ENCODE measurements around the gene LSM6.
A peak's percentile ranks its signal among the peaks of the same experiment; 100 is the strongest.

Gene LSM6

DNA sequence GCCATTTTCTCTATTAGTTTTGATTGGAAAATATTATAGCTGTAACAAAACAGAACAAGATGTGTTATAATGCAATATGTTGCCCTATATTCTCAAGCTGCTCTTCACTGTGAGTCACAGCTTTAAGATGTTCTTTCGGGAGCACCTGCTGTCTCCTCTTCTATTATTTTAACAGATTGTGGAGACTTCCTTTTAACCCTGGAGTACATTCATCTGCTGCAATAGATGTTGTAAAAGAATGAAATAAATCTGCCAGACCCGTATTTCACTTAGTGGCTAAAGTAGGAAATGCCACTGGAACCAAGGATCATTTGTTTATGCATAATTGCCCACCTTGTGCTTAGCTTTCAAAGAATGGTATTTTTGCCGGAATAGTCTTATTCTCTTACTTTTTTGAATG is 11.1 kb downstream of the LSM6 start:
- DNase-seq (ENCODE audit: low read depth) = no peak

DNA sequence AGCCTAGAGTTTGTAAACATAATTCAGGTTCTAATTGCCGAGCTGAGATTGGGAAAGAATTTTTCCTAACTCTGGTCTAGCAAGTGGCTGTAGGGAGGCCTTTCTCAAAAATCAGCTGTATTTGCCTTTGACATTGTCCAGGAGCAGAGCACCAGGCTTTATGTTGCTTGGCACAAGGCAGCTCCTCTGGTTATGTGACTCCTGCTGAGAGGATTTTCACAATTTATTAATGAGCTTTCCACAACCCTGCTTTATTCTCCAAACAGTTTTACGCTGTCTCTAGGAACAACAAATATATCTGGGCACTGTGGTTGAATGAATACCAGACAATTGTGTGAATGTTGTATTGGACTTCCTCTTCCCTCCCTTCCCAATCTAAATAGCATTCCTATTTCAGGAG is 14.9 kb downstream of the LSM6 start:
- no peak for DNase-seq (ENCODE audit: low read depth)

DNA sequence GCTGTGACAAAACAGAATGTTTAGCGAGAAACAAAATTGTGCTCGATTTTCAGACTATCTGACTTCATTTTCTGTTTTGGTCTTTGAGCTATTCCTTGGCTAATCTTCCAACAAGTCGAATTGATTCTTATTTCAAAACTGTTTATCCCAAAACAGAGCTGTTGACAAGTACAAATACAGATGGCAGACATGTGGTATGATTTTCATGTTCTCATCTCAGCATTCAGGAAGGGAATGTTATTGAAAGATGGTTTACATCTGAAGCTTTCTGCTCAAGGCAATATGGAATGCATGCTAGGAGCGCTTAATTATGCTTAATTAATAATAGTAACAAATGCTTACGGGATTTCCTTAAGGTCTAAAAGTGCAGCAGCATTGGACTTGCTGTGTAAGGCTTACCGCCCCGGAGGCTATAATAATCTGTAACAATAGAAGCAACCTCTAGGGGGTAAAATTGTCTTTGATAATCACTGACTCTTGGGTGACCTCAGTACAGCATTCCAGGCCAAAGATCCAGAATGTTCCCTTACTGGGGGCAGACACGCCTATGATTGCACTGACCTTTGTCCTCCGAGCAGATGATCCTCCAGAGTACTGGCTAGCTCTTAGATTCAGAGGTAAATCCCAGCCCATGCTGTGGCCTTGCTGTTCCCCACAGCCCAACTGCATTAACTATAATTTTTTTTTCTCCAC is 16.4 kb downstream of the LSM6 start:
- no peak for DNase-seq (ENCODE audit: low read depth)

DNA sequence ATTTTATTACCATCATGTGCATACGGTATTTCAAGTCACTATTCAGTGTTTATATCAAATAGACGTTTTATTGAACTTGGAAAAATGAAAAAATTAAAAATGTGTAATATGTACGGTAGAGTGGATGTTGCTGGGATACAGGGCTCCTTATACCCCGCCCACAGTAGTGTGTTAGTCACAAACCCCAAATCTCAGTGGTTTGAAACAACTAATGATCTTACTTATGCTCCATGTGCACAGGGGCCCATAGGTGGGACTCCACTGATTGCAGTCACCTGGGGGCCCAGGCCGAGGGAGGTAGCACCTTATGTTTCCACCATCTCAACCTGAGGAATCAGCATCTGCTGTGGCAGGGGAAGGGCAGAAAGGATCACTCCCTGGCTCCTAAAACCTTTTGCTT is 18.1 kb downstream of the LSM6 start:
- no peak for DNase-seq (ENCODE audit: low read depth)

- DNase-seq (ENCODE audit: low read depth) = no peak
Observed at GRCh38 chr4:146194212-146194611, 18.7 kb downstream of the LSM6 start.

- DNase-seq (ENCODE audit: low read depth) = no peak
Observed at GRCh38 chr4:146202665-146203064, 27.1 kb downstream of the LSM6 start.

DNA sequence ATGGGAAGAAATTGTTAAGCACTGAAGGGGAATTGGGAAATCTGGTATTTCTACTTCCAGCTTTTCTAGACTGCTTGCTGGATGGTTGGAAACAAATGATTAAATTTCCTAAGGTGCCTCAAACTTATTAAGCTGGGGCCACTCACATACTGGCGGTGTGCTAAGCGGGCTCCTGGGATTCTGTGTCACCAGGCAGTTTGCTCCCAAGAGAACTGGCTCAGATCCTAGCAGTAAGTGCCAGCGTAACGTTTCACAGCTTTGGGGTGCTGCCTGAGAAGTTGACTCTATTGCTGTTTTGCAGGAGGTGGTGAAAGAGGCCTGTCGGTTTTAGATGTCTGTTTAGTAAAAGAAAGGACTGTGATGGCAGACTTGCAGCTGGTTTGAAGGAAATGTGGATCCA is 31.9 kb downstream of the LSM6 start:
- no peak for DNase-seq (ENCODE audit: low read depth)

DNA sequence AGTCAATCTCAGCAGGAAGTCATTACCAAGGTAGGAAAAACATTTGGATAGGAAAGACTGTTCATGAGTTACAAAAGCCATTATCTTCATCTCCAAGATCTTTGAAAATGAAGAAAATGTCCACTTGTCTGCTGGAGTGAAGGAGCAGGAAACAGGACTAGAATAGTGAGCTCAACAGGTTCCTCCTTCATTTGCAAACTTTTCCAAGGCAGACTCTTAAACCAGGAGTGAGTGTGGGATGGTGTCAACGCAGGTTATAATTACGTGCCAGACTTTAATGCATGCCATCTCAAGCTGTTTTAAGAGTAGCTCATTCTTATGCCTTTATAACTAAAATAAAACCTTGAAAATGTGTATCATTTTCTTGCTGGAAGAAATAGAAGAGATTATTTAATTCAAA is 35.4 kb downstream of the LSM6 start:
- DNase-seq (ENCODE audit: low read depth) = no peak

- no peak for DNase-seq (ENCODE audit: low read depth)
Observed at GRCh38 chr4:146211440-146211839, 35.9 kb downstream of the LSM6 start.

DNA sequence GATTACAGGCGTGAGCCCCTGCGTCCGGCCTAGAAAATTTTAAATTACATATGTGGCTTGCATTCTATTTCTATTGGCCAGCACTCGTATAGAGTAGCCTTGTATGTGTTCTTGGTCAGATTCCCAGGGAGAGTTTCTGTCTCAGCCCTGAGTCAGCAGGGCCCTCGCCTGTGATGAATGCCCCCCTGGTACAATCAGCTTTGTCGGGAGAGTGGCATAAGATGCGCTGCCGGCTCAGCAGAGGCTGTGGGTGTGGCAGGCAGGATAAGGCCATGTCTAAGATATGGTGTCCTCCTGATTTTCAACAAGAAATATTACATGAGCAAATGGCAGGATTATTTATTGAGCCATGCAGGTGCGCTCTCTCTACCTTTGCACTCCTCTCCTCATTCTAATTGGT is 37.3 kb downstream of the LSM6 start:
- DNase-seq (ENCODE audit: low read depth) = no peak

DNA sequence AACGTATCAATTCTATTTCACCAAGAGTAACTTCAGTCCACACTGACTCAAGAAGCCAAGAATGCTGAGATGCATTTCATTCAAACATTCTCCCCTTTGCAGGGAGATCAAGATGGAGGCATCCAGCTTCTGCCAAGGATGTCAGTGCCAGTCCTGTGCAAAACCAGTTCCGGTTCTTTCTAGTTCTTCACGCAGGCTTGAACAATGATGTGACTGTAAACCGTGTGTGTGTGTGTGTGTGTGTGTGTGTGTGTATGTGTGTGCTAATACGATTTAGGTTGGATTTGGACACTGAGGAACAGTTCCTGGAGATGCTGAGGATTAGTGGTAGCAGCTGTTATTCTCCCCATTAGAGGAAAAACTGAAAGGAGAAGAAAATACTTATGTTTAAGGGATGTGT is 38.7 kb downstream of the LSM6 start, which contains the start of gene REELD1:
TSS of gene REELD1 (plus strand) at position 301 of the 400 bp plus-strand sequence. CDS start 2,415 bp downstream, outside the sequence.
- DNase-seq (ENCODE audit: low read depth) = no peak

DNA sequence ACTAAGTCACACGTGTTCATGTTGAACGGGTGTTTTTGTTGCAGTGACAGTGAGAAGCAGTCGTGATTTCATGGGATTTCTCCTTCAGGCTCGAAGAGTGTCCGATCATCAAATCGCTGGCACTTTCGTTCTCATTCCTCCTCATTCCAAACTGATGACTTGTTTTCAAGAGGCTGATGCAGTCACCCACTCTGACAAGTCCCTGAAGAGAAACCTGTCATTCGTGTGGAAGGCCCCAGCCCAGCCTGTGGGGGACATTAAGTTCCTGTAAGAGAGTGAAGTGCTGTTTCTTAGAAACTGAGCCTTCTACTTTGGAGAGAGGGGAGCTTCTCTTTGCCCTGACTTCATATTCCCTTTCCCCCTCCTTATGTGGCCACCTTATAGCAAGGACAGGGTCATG is 46.8 kb downstream of the LSM6 start:
- DNase-seq (ENCODE audit: low read depth) = peak; percentile 37

- no peak for DNase-seq (ENCODE audit: low read depth)
Observed at GRCh38 chr4:146224326-146224966, 48.9 kb downstream of the LSM6 start.

DNA sequence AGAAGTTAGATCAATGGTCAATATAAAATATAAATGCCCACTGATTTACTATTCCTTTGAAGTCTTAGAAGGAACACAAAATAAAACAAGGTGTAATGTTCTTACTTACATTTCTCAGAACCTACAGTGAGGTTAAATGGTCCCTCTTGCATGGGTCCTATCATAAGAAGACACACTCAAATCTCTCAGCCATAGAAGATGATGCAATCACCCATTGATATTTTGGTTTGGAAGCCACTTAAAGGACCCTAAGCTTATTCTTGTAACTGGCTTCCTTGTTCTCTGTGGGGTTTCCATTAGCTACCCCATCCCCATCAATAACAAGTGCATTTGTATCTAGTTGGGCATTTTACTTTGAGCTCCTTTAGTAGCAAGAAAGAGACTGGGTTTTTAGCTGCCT is 53.9 kb downstream of the LSM6 start:
- no peak for DNase-seq (ENCODE audit: low read depth)

DNA sequence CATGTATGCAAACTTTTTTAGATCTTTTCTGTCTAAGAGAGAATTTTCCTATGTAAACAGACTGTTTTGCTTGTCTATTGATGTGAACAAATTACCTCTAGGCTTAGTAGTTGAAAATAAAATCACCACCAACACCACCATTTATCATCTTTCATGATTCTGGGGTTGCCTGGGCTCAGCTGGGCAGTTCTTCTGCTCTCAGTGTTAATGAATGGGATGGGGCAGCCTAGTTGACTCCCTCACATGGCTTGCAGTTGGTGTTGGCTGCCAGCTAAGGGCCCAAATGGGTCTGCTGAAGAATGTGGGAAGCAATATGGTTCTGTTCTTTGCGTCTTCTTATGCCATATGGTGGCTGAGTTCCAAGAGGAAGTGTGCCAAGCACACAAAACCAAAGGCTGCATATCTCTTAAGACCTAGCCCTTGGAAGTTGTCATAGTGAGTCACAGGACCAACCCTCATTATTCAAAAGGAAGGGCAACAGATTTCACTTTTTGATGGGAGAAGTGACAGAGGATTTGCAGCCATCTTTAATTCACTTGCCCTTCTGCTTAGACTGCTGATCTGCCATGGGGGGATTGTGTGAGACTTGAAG is 56.7 kb downstream of the LSM6 start:
- no peak for DNase-seq (ENCODE audit: low read depth)

DNA sequence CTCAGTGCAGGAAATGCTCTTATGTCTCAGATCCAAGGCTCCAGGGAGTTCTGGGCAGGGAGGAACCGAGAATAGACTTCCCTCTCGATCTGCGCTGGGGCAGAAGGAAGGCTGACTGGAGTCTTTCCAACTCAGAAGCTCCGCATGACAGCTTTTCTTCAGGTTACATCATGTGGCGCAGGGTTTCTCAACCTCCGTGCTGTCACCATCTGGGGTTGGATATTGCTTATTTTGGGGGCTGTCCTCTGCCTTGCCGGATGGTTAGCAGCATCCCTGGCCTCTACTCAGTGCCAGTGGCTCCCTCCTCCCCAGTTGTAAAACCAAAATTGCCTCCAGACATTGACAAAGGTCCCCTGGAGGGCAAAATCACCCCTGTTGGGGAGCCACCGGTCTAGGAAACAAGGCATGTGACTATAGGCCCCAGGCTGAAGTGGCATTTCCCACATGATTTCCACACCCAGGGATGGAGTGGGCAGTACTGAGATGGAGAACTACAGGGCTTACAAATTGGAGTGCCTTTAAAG is 60.2 kb downstream of the LSM6 start:
- DNase-seq (ENCODE audit: low read depth) = no peak

DNA sequence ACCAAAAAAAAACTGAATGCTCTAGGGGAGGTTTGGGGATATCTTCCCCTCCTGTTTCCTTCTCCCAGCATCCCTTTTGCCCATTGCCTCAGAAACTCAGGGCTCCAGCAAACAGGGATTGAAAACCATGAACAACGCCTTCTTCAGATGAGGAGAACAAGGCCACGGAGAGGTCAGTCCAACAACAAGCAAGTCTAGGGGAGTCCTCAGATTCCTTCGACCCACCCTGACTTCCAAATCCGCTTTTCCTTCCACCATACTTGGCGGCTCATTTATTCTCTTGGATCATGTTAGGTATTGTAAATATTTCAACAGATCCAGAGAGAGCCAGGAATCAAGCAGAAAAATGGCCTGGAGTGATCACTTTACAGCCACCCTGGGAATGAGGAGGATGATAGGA is 60.7 kb downstream of the LSM6 start:
- DNase-seq (ENCODE audit: low read depth) = no peak

DNA sequence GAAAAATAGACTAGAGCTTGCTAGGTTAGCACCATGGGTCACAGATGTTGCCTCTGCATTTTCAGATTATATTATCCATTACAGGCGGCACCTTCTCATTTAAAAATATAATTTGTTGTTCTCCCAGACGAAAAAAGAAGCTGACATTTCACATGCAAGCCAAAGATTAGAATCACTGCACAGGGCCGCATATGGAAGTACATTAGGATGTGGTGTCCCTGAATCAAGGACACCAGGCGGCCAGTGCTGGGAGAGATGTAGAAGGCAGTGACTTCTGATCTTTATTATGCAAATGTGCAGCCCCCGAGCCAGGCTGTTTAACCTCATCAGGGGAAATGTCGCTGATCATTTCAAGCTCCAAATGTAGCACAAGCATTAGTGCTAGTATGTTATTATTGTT is 61.6 kb downstream of the LSM6 start:
- DNase-seq (ENCODE audit: low read depth) = no peak

DNA sequence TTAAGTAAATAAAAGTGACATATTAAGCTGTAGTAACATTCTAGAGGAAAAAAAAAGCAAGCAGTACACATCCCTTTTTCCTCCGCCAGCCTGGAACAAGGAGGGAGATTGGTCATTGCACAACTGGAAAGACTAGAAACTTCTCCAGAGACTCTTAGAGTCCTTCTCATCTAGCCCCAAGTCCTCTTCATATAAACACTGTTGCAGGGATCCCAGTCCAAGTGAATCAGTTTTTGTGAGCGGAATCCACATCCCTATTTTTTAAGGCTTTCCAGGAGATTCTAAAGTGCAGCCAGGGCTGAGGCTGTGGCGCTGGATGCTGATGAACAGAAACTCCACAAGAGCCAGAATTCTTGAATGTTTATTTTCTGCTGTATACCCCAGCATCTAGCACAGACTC is 62.6 kb downstream of the LSM6 start:
- no peak for DNase-seq (ENCODE audit: low read depth)
